Activated T-cell treated with anti-CD3 and anti-CD28 coated beads, Interleukin-2, amount 50 U/mL, for 48 hours (primary cell): ENCODE results near the gene TSHR.
"Not testable (repeated sequence)": the region's sequence is repeated elsewhere in the genome, so short reads cannot be mapped to it uniquely, and the experiment has no call there.

ENCODE experiments used
- DNase-seq, 2 experiments: peaks; one replicate each; pipeline ENCODE4 v3.0.0-alpha.2; 2020

Gene TSHR

DNA sequence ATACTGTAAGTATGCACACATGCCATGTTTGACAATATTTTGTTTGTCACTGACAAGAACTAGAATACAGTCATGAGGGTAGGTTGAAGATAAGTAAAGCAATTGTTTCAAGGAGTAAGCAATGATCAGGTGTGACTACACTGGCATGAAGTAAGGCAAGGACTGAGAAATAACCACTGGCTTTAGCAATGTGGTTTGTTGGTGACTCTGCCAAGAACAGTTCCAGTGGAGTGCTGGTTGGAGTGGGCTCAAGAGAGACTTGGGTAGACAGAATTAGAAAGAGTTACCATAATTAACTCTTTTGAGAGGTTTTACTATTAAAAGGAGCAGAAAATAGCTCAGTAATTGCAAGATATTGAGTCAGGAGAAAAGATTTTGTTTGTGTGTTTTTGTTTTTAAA is 135.7 kb downstream of the TSHR start:
- DNase-seq = no peak

DNA sequence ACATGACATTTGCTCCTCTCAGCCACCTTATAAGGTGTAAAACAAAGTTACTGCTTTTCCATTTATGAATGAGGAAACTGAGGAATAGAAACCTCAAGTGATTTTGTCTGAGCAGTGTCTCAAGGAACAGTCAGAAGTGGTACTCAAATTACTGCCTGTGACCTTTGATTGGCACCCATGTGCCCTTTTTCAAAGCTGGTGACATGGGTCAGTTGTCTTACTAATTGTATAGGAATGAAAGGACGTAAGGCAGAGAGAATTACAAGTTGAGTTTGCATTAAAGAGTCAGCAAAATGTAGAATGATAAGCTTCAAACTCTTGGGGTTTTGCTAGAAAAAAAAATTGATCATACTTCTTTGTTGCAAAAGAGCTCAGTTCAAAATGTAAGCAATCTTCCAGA is 136.2 kb downstream of the TSHR start:
- no peak for DNase-seq

DNA sequence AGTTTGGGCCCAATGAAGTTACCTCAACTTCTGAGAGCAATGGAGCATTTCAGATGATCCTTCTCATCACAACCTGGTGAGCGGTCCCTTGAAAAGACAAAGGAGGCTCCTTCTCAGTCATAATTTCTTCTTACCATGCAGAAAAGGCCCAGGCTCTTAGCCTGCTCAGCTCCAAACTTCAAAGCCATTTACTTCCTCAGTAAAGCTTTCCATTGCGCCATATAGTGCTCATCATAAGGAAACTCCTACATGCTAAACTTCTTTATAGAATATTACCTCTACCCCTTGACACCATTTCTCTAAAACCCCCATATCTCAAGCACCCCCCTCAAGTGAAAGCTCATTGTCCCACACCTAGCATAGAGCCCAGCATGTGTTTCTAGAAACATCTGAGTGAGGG is 138.2 kb downstream of the TSHR start:
- DNase-seq = no peak

- DNase-seq = no peak
Measured at GRCh38 chr14:81095539-81095938, 140.1 kb downstream of the TSHR start.

- DNase-seq = no peak
Measured at GRCh38 chr14:81096656-81097055, 141.2 kb downstream of the TSHR start.

DNA sequence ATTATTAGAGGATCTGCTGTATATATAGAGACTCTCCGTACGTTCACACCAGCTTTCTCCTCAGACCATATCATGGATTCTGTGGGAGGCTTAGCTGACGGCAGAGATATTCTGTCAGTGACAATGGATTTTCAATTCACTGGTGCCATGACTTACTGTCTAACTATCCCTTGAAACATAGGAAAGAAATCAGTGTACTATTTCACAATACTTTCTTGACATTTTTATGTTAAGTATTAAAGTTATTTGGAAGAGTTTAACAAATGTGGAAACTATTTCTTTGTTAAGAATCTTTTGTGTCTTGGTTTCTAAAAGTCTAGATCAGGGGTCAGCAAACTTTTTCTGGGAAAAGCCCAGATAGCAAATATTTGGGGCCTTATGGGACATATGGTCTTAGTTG is 146.8 kb downstream of the TSHR start:
- no peak for DNase-seq

DNA sequence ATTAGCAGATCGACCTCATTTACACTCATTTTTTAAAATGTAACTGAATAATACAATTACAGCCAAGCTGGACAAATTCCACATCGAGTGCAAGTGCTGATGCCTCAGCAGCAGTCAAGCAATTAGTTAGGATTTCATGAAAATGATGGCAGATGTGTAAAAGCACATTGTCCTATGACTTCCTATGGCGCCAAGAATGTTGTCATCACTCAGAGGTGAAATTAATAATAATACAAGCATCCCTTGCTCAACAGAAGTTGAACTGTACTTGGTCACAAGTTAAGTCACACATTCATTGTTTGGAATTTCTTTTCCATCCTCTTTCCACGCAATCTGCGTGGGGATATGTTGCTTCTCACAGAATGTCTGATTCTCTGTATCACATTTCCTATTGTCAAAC is 148.0 kb downstream of the TSHR start:
- no peak for DNase-seq

DNA sequence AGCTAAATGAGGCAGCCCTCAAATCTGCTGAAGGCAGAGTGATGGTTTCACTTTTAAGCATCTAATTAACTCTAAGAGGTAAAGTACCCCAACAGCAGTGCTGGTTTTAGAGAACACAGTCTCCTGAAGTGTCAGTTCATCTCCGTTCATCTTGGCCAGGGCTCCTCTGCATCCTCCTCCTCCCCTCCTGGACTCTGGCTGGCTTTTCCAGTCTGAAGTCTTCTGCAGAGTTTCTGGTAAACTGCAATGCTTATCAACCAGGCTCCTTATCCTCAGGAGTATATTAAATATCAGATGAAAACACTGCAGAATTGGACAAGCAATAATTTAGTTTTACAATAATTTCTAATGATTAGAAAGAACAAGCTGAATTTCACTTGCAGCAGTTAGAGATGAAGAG is 150.0 kb downstream of the TSHR start:
- DNase-seq = no peak

GRCh38 chr14:81105961-81106360 is 150.5 kb downstream of the TSHR start:
- no peak for DNase-seq

- DNase-seq = no peak
Measured at GRCh38 chr14:81110186-81110585, 154.8 kb downstream of the TSHR start.

GRCh38 chr14:81113176-81113575 is 157.8 kb downstream of the TSHR start:
- no peak for DNase-seq

GRCh38 chr14:81113945-81114820 is 158.8 kb downstream of the TSHR start:
- not testable (repeated sequence) for DNase-seq

- no peak for DNase-seq
Measured at GRCh38 chr14:81120501-81120900, 165.1 kb downstream of the TSHR start.

DNA sequence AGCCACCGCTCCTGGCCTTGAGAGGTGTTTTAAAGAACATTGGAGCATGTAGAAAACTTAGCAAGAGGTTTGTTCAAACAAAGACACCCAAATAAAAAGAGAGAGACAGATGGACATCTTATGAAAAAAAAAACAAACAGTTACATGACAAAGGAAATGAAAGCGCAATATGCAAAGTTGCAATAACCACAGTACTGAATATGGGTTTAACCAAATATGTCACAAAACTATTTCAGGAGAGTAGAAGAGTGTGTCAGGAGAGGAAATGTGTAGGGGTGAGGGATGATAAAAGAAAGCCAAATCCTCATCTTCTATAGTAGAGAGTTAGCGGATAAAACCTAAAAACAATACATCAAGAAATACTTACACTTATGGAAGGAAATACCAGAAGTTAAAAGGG is 166.9 kb downstream of the TSHR start:
- DNase-seq = no peak

- DNase-seq = no peak
Measured at GRCh38 chr14:81123811-81124210, 168.4 kb downstream of the TSHR start.

DNA sequence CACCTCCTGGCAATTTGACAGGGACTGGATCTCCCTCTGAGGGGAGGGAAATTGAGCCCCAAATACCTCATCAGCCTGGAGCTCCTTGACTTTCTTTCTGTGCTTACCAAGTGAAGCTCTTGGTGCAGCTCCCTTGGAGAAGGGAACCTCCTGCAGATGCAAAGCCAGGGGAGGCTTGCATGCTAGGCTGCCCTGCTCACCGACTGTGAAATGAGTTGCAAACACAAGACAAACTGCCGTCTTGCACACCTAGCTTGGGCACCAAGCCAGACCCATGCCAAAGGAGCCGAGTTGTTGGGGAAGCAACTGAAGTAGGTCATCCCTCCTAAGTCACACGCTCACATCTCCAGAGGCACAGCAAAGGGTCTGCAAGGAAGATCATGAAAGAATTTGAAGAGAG is 170.1 kb downstream of the TSHR start:
- no peak for DNase-seq

DNA sequence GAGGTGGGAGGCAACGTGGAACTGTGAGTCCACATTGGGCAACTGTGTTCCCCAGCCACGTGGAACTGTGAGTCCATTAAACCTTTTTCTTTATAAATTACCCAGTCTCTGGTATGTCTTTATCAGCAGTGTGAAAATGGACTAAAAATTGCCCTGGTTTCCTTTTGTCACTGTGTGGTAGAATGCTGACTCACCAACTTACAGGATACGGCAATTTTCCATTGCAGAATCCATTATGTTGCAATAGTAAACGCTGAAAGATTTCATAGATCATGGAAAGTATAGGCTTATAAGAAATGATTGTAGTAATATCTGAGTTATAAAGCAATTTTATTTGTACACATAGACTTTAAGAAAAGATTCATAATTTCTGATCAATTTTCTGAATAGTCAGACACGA is 172.4 kb downstream of the TSHR start:
- DNase-seq = no peak

- no peak for DNase-seq
Measured at GRCh38 chr14:81129242-81129641, 173.8 kb downstream of the TSHR start.

- DNase-seq = no peak
Measured at GRCh38 chr14:81132468-81132867, 177.0 kb downstream of the TSHR start.

DNA sequence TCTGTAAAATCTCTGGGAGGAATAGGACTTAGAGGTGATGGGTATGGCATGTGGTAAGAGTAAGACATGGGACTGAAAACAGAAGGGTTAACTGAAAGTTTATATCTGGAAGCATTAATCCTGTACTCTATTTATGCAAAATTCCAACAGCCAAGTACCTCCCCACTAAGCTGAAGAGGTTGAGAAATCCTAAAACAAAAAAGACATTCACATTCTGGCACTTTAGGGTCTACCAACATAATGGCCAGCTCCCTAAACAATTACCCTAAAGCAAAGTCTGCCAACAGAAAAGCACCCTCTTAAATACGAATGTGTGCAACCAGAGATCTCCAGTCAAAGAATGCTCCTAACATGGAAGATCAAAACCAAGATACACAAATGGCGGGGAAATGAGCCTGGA is 178.0 kb downstream of the TSHR start:
- no peak for DNase-seq

GRCh38 chr14:81137316-81137715 is 181.9 kb downstream of the TSHR start:
- no peak for DNase-seq

- no peak for DNase-seq
Measured at GRCh38 chr14:81138429-81138828, 183.0 kb downstream of the TSHR start.

GRCh38 chr14:81141426-81141825 is 186.0 kb downstream of the TSHR start:
- no peak for DNase-seq

- DNase-seq = no peak
Measured at GRCh38 chr14:81143793-81144192, 188.4 kb downstream of the TSHR start.
